Measurements from ENCODE around the gene SIGLEC9. TPM values are rescaled to one million over a fixed set of nuclear protein-coding genes. Genes with fewer than 3 reads are reported as not detected.

The SIGLEC9 gene
- total RNA-seq, 1 experiment from 2014 or later: not detected

DNA sequence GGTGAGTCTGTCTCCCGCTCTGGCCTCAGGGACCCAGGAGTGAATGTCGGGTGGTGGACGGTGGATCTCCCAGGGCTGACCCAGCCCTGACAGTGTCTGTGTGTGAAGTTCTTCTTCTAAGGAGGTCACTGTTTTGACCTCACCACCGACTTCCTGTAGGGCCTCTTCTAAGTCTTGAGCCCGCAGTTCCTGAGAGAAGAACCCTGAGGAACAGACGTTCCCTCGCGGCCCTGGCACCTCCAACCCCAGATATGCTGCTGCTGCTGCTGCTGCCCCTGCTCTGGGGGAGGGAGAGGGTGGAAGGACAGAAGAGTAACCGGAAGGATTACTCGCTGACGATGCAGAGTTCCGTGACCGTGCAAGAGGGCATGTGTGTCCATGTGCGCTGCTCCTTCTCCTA lies 17.4 kb downstream of the SIGLEC9 start, which contains the start of gene SIGLEC7:
Gene SIGLEC7, plus strand, starts transcription at position 183 of the 400 bp plus-strand sequence. Its CDS starts 69 bp downstream, at position 252.
- DNase-seq (ENCODE audit: low spot score) (no peak), ATAC-seq (no peak)
- Mint-ChIP-seq H3K27me3 (ENCODE audit: low read depth) (peaks cover 11% of the 10 kb centered on the region), H3K36me3 (no peaks in the 10 kb centered on the region), H3K9me3 (no peaks in the 10 kb centered on the region), H3K4me1 (peaks cover 24% of the 10 kb centered on the region), H3K27ac (no peak within 1 kb of the TSS), H3K4me3 (no peak within 1 kb of the TSS)
- no peak for TF ChIP-seq ZNF138 (CRISPR knock-in tag; conservative IDR thresholded peaks at IDR 0.05)
- no peak for TF ChIP-seq NR3C1 (CRISPR knock-in tag; conservative IDR thresholded peaks at IDR 0.05; ENCODE audit: low read depth)
- TF ChIP-seq RELA (CRISPR knock-in tag; IDR thresholded peaks at IDR 0.05; ENCODE audit: borderline replicate concordance): no peak
- no peak for TF ChIP-seq HMGA2 (CRISPR knock-in tag; IDR thresholded peaks at IDR 0.05)
- TF ChIP-seq NFYB (CRISPR knock-in tag; conservative IDR thresholded peaks at IDR 0.05; ENCODE audit: low read depth): no peak
- TF ChIP-seq, protein P1, sequence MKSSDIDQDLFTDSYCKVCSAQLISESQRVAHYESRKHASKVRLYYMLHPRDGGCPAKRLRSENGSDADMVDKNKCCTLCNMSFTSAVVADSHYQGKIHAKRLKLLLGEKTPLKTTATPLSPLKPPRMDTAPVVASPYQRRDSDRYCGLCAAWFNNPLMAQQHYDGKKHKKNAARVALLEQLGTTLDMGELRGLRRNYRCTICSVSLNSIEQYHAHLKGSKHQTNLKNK (CRISPR knock-in tag; IDR thresholded peaks at IDR 0.05): no peak
- TF ChIP-seq, protein P2, sequence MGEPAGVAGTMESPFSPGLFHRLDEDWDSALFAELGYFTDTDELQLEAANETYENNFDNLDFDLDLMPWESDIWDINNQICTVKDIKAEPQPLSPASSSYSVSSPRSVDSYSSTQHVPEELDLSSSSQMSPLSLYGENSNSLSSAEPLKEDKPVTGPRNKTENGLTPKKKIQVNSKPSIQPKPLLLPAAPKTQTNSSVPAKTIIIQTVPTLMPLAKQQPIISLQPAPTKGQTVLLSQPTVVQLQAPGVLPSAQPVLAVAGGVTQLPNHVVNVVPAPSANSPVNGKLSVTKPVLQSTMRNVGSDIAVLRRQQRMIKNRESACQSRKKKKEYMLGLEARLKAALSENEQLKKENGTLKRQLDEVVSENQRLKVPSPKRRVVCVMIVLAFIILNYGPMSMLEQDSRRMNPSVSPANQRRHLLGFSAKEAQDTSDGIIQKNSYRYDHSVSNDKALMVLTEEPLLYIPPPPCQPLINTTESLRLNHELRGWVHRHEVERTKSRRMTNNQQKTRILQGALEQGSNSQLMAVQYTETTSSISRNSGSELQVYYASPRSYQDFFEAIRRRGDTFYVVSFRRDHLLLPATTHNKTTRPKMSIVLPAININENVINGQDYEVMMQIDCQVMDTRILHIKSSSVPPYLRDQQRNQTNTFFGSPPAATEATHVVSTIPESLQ (CRISPR knock-in tag; IDR thresholded peaks at IDR 0.05): no peak
- TF ChIP-seq, protein P3, sequence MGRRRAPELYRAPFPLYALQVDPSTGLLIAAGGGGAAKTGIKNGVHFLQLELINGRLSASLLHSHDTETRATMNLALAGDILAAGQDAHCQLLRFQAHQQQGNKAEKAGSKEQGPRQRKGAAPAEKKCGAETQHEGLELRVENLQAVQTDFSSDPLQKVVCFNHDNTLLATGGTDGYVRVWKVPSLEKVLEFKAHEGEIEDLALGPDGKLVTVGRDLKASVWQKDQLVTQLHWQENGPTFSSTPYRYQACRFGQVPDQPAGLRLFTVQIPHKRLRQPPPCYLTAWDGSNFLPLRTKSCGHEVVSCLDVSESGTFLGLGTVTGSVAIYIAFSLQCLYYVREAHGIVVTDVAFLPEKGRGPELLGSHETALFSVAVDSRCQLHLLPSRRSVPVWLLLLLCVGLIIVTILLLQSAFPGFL (CRISPR knock-in tag; IDR thresholded peaks at IDR 0.05; ENCODE audit: borderline replicate concordance): no peak
- TF ChIP-seq FOXK1 (CRISPR knock-in tag; IDR thresholded peaks at IDR 0.05): no peak
- TF ChIP-seq, protein P4, sequence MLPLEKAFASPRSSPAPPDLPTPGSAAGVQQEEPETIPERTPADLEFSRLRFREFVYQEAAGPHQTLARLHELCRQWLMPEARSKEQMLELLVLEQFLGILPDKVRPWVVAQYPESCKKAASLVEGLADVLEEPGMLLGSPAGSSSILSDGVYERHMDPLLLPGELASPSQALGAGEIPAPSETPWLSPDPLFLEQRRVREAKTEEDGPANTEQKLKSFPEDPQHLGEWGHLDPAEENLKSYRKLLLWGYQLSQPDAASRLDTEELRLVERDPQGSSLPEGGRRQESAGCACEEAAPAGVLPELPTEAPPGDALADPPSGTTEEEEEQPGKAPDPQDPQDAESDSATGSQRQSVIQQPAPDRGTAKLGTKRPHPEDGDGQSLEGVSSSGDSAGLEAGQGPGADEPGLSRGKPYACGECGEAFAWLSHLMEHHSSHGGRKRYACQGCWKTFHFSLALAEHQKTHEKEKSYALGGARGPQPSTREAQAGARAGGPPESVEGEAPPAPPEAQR (CRISPR knock-in tag; IDR thresholded peaks at IDR 0.05): no peak
- no peak for TF ChIP-seq NFE2L1 (CRISPR knock-in tag; IDR thresholded peaks at IDR 0.05)
- no peak for TF ChIP-seq ELF4 (CRISPR knock-in tag; IDR thresholded peaks at IDR 0.05; ENCODE audit: low read depth)
- TF ChIP-seq, protein P5, sequence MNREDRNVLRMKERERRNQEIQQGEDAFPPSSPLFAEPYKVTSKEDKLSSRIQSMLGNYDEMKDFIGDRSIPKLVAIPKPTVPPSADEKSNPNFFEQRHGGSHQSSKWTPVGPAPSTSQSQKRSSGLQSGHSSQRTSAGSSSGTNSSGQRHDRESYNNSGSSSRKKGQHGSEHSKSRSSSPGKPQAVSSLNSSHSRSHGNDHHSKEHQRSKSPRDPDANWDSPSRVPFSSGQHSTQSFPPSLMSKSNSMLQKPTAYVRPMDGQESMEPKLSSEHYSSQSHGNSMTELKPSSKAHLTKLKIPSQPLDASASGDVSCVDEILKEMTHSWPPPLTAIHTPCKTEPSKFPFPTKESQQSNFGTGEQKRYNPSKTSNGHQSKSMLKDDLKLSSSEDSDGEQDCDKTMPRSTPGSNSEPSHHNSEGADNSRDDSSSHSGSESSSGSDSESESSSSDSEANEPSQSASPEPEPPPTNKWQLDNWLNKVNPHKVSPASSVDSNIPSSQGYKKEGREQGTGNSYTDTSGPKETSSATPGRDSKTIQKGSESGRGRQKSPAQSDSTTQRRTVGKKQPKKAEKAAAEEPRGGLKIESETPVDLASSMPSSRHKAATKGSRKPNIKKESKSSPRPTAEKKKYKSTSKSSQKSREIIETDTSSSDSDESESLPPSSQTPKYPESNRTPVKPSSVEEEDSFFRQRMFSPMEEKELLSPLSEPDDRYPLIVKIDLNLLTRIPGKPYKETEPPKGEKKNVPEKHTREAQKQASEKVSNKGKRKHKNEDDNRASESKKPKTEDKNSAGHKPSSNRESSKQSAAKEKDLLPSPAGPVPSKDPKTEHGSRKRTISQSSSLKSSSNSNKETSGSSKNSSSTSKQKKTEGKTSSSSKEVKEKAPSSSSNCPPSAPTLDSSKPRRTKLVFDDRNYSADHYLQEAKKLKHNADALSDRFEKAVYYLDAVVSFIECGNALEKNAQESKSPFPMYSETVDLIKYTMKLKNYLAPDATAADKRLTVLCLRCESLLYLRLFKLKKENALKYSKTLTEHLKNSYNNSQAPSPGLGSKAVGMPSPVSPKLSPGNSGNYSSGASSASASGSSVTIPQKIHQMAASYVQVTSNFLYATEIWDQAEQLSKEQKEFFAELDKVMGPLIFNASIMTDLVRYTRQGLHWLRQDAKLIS (CRISPR knock-in tag; IDR thresholded peaks at IDR 0.05; ENCODE audit: borderline replicate concordance): no peak
- TF ChIP-seq, protein P6, sequence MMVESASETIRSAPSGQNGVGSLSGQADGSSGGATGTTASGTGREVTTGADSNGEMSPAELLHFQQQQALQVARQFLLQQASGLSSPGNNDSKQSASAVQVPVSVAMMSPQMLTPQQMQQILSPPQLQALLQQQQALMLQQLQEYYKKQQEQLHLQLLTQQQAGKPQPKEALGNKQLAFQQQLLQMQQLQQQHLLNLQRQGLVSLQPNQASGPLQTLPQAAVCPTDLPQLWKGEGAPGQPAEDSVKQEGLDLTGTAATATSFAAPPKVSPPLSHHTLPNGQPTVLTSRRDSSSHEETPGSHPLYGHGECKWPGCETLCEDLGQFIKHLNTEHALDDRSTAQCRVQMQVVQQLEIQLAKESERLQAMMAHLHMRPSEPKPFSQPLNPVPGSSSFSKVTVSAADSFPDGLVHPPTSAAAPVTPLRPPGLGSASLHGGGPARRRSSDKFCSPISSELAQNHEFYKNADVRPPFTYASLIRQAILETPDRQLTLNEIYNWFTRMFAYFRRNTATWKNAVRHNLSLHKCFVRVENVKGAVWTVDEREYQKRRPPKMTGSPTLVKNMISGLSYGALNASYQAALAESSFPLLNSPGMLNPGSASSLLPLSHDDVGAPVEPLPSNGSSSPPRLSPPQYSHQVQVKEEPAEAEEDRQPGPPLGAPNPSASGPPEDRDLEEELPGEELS (CRISPR knock-in tag; IDR thresholded peaks at IDR 0.05): no peak
- TF ChIP-seq, protein P7, sequence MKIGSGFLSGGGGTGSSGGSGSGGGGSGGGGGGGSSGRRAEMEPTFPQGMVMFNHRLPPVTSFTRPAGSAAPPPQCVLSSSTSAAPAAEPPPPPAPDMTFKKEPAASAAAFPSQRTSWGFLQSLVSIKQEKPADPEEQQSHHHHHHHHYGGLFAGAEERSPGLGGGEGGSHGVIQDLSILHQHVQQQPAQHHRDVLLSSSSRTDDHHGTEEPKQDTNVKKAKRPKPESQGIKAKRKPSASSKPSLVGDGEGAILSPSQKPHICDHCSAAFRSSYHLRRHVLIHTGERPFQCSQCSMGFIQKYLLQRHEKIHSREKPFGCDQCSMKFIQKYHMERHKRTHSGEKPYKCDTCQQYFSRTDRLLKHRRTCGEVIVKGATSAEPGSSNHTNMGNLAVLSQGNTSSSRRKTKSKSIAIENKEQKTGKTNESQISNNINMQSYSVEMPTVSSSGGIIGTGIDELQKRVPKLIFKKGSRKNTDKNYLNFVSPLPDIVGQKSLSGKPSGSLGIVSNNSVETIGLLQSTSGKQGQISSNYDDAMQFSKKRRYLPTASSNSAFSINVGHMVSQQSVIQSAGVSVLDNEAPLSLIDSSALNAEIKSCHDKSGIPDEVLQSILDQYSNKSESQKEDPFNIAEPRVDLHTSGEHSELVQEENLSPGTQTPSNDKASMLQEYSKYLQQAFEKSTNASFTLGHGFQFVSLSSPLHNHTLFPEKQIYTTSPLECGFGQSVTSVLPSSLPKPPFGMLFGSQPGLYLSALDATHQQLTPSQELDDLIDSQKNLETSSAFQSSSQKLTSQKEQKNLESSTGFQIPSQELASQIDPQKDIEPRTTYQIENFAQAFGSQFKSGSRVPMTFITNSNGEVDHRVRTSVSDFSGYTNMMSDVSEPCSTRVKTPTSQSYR (CRISPR knock-in tag; IDR thresholded peaks at IDR 0.05): no peak
- TF ChIP-seq, protein P8, sequence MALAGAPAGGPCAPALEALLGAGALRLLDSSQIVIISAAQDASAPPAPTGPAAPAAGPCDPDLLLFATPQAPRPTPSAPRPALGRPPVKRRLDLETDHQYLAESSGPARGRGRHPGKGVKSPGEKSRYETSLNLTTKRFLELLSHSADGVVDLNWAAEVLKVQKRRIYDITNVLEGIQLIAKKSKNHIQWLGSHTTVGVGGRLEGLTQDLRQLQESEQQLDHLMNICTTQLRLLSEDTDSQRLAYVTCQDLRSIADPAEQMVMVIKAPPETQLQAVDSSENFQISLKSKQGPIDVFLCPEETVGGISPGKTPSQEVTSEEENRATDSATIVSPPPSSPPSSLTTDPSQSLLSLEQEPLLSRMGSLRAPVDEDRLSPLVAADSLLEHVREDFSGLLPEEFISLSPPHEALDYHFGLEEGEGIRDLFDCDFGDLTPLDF (CRISPR knock-in tag; IDR thresholded peaks at IDR 0.05): no peak
- TF ChIP-seq, protein P9, sequence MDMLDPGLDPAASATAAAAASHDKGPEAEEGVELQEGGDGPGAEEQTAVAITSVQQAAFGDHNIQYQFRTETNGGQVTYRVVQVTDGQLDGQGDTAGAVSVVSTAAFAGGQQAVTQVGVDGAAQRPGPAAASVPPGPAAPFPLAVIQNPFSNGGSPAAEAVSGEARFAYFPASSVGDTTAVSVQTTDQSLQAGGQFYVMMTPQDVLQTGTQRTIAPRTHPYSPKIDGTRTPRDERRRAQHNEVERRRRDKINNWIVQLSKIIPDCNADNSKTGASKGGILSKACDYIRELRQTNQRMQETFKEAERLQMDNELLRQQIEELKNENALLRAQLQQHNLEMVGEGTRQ (CRISPR knock-in tag; IDR thresholded peaks at IDR 0.05): no peak
- no peak for TF ChIP-seq ZNF396 (CRISPR knock-in tag; IDR thresholded peaks at IDR 0.05; ENCODE audit: borderline replicate concordance)
- ChIA-PET POLR2A (no interaction called here), CTCF (interaction anchor here (0.5 to 2.1 kb wide), 2 partner anchors 16 to 48 kb away, joined by 3 to 11 read pairs; no protein-coding TSS in a partner anchor)
